IMR-90 (cell line): ENCODE results near the gene PPIL4. TPM values are rescaled to one million over a fixed set of nuclear protein-coding genes. Genes with fewer than 3 reads are reported as not detected.
A peak's percentile ranks its signal among the peaks of the same experiment; 100 is the strongest.

ENCODE experiments used
- ATAC-seq: fragments of 200-7000 bp; cut with Tn5 transposase; 2 replicates; pipeline ENCODE4 v1.9.1; 2020; ENCODE audit warnings: low read depth, mild to moderate bottlenecking, moderate library complexity
- BruUV-seq: library from RNA; stranded (reverse); fragments of 400-500 nt; replicated peaks from 2 replicates; lab custom pipeline; 2021; lab: Mats Ljungman, UMichigan
- CTCF ChIA-PET: fragments of 300-600 bp; formaldehyde crosslinking; extraction: SDS; loops from one replicate; lab custom pipeline; 2021; ENCODE audit warnings: antibody characterized with exemption; lab: Yijun Ruan, JAX
- POLR2A ChIA-PET: fragments of 300-600 bp; sonication (Branson Sonifier 250); formaldehyde crosslinking; loops from one replicate; lab custom pipeline; 2022; ENCODE audit warnings: antibody characterized with exemption; ENCODE audit not compliant: unreplicated experiment; lab: Charles Lee
- DNase-seq: peaks from one replicate; pipeline ENCODE4 v3.0.0; 2013
- H2AFZ ChIP-seq: replicated peaks from 2 replicates; pipeline ENCODE3; 2013; ENCODE audit warnings: low read length, mild to moderate bottlenecking; ENCODE audit not compliant: poor library complexity
- H2AK5ac ChIP-seq: 2 replicates; pipeline ENCODE4 v1.6.1; 2013; ENCODE audit warnings: low read depth, low read length, inconsistent platforms
- H2AK9ac ChIP-seq: replicated peaks from 2 replicates; pipeline ENCODE3; 2013; ENCODE audit warnings: mild to moderate bottlenecking, low read depth, low read length, moderate library complexity; ENCODE audit not compliant: poor library complexity
- H2BK120ac ChIP-seq: 2 replicates; pipeline ENCODE4 v1.6.1; 2013; ENCODE audit warnings: low read depth, low read length, inconsistent platforms
- H2BK15ac ChIP-seq: 3 replicates; pipeline ENCODE4 v1.6.1; 2013; ENCODE audit warnings: low read depth, low read length, inconsistent platforms
- H2BK20ac ChIP-seq: 2 replicates; pipeline ENCODE4 v1.6.1; 2013; ENCODE audit warnings: low read depth, mild to moderate bottlenecking, inconsistent platforms, low read length, moderate library complexity
- H2BK5ac ChIP-seq: 2 replicates; pipeline ENCODE4 v1.6.1; 2013; ENCODE audit warnings: mild to moderate bottlenecking, low read depth, low read length, inconsistent platforms; ENCODE audit not compliant: poor library complexity, severe bottlenecking
- H3K14ac ChIP-seq: replicated peaks from 2 replicates; pipeline ENCODE4 v1.6.1; 2013; ENCODE audit warnings: low read depth, low read length, inconsistent platforms
- H3K18ac ChIP-seq: 2 replicates; pipeline ENCODE4 v1.6.1; 2013; ENCODE audit warnings: low read depth, low read length, control low read depth
- H3K23ac ChIP-seq: 2 replicates; pipeline ENCODE4 v1.6.1; 2013; ENCODE audit warnings: low read depth, low read length, inconsistent platforms
- H3K27ac ChIP-seq: 2 replicates; pipeline ENCODE4 v1.5.1; 2013; ENCODE audit warnings: mild to moderate bottlenecking, control low read depth, low read length; ENCODE audit not compliant: insufficient read depth
- H3K27me3 ChIP-seq: 2 replicates; pipeline ENCODE4 v1.6.1; 2013; ENCODE audit warnings: low read length; ENCODE audit not compliant: control insufficient read depth, insufficient read depth
- H3K36me3 ChIP-seq: 2 replicates; pipeline ENCODE4 v1.6.1; 2013; ENCODE audit warnings: low read length, mixed read lengths; ENCODE audit not compliant: control insufficient read depth, insufficient read depth
- H3K4ac ChIP-seq: 2 replicates; pipeline ENCODE4 v1.6.1; 2013; ENCODE audit warnings: low read depth, low read length, inconsistent platforms
- H3K4me1 ChIP-seq: 2 replicates; pipeline ENCODE4 v1.6.1; 2013; ENCODE audit warnings: low read length, mixed read lengths; ENCODE audit not compliant: control insufficient read depth, insufficient read depth
- H3K4me2 ChIP-seq: 2 replicates; pipeline ENCODE4 v1.6.1; 2013; ENCODE audit warnings: low read depth, mild to moderate bottlenecking, control low read depth, low read length, moderate library complexity
- H3K4me3 ChIP-seq: 2 replicates; pipeline ENCODE4 v1.5.1; 2013; ENCODE audit warnings: low read depth, mild to moderate bottlenecking, control low read depth, low read length, moderate library complexity; ENCODE audit not compliant: insufficient read depth
- H3K56ac ChIP-seq: 2 replicates; pipeline ENCODE4 v1.6.1; 2013; ENCODE audit warnings: low read length, inconsistent platforms; ENCODE audit not compliant: insufficient read depth; ENCODE audit errors: extremely low read depth
- H3K79me1 ChIP-seq, 2 experiments: 2 replicates each; pipeline ENCODE4 v1.6.1; 2013; ENCODE audit warnings: low read length in 2 of 2, inconsistent platforms in 1 of 2, low read depth in 1 of 2
- H3K9ac ChIP-seq: 2 replicates; pipeline ENCODE4 v1.6.1; 2013; ENCODE audit warnings: low read depth, low read length, control low read depth
- H3K9me1 ChIP-seq: 2 replicates; pipeline ENCODE4 v1.6.1; 2013; ENCODE audit warnings: low read length, inconsistent platforms; ENCODE audit not compliant: insufficient read depth
- H3K9me3 ChIP-seq: 2 replicates; pipeline ENCODE4 v1.6.1; 2013; ENCODE audit warnings: low read length; ENCODE audit not compliant: control insufficient read depth, insufficient read depth
- H4K20me1 ChIP-seq: 2 replicates; pipeline ENCODE4 v1.6.1; 2013; ENCODE audit warnings: low read length, inconsistent platforms; ENCODE audit not compliant: insufficient read depth
- H4K5ac ChIP-seq: 2 replicates; pipeline ENCODE4 v1.6.1; 2013; ENCODE audit warnings: mild to moderate bottlenecking, low read depth, low read length, control low read depth
- H4K8ac ChIP-seq, 2 experiments: 2 replicates each; pipeline ENCODE4 v1.6.1; 2013; ENCODE audit warnings: low read depth in 2 of 2, low read length in 2 of 2, control low read depth in 1 of 2, inconsistent platforms in 1 of 2
- H4K91ac ChIP-seq: 2 replicates; pipeline ENCODE4 v1.6.1; 2013; ENCODE audit warnings: low read depth, low read length, inconsistent platforms; ENCODE audit not compliant: insufficient read depth
- BHLHE40 ChIP-seq: fragments of 150-350 bp; IDR thresholded peaks from 2 replicates; pipeline ENCODE4 v1.6.1; 2016; ENCODE audit warnings: mild to moderate bottlenecking, low read depth, low read length
- FOS ChIP-seq: fragments of 150-350 bp; IDR thresholded peaks from 2 replicates; pipeline ENCODE4 v1.6.1; 2016; ENCODE audit warnings: low read depth, low read length
- RFX5 ChIP-seq: IDR thresholded peaks from 2 replicates; pipeline ENCODE4 v1.8.0; 2012; ENCODE audit warnings: low read depth, mild to moderate bottlenecking, low read length, moderate library complexity
- WGBS, 2 experiments: methylation state at CpG; one replicate each; pipeline versions ENCODE4 v1.1.5 to v1.1.7; 2013; ENCODE audit warnings: missing lambda C conversion rate in 2 of 2; ENCODE audit not compliant: insufficient read length in 1 of 2; ENCODE audit errors: extremely low coverage in 2 of 2; 5-methylcytosine and 5-hydroxymethylcytosine counted together
- dilution Hi-C: fragments of 300-500 bp; cut with HindIII; formaldehyde crosslinking; loops from one replicate; pipeline ENCODE4 v1.14.3; 2018; ENCODE audit warnings: low sequenced_read_pairs; ENCODE audit not compliant: unreplicated experiment
- in situ Hi-C: fragments of 300-500 bp; cut with MboI; formaldehyde crosslinking; loops from 3 replicates; pipeline ENCODE4 v1.14.3; 2019; ENCODE audit warnings: low sequenced_read_pairs, inconsistent platforms, mixed read lengths
- intact Hi-C: fragments of 100-400 bp; cut with micrococcal nuclease; formaldehyde crosslinking; loops from 2 replicates; pipeline ENCODE4 v1.10.0; 2022
- polyA plus RNA-seq, 3 experiments: library from polyadenylated mRNA; depleted of rRNA; stranded (reverse); fragments of >200 nt; gene quantifications; 2 replicates each; pipeline ENCODE4 v1.2.3, GENCODE V29; 2012; ENCODE audit warnings: low replicate concordance in 1 of 3
- total RNA-seq: library from RNA; depleted of rRNA; stranded (reverse); fragments of >200 nt; gene quantifications from 2 replicates; pipeline ENCODE4 v1.2.3, GENCODE V29; 2012
- TF ChIP-seq, protein P1 (sequence below): fragments of 150-350 bp; IDR thresholded peaks from 2 replicates; pipeline ENCODE4 v1.6.1; 2017; ENCODE audit warnings: mild to moderate bottlenecking, antibody characterized with exemption, low read length, low read depth

PPIL4 gene
- total and polyA plus RNA-seq, 2 of the 4 experiments (the other 2 are of a cell fraction) = 10.6 to 13.3 TPM

DNA sequence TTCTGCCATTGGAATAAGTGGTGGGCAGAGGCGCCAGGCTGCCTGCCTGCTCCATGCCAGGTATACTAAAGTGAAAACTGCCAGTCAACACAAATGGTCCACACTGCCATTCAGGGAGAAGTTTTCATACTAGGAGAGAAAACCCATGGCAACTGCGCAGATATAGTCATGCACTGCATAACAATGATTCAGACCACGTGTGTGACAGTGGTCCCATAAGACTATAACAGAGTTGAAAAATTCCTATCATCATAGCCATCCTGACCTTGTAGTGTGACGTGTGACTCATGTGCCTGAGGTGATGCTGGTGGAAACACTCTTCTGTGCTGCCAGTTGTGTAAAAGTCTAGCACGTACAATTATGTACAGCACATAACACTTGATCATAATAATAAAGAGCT lies 86.1 kb downstream of the PPIL4 start:
- Histone ChIP-seq H2BK5ac (no peak overlapping the region), H3K9ac (no peak overlapping the region), H3K27ac (no peak overlapping the region), H2AK5ac (no peak overlapping the region), H2BK20ac (no peak overlapping the region), H4K5ac (no peak overlapping the region), H4K8ac (no peak overlapping the region), H3K4ac (no peak overlapping the region), H3K4me3 (no peak overlapping the region), H2BK15ac (no peak overlapping the region), H3K9me1 (0 out of 2 replicates have a peak, but pooled peaks cover 4% of the 10 kb centered on the region), H3K36me3 (no peaks in the 10 kb centered on the region), H3K23ac (no peak overlapping the region), H3K79me1 (no peaks in the 10 kb centered on the region), H3K27me3 (no peaks in the 10 kb centered on the region), H2AK9ac (no peak overlapping the region), H4K91ac (no peak overlapping the region), H3K14ac (no peak overlapping the region), H3K9me3 (no peaks in the 10 kb centered on the region), H3K56ac (no peak overlapping the region), H3K4me2 (no peak overlapping the region), H3K18ac (no peak overlapping the region), H2AFZ (no peak overlapping the region), H3K4me1 (peaks cover 13% of the 10 kb centered on the region), H2BK120ac (no peak overlapping the region), H4K20me1 (no peaks in the 10 kb centered on the region)
- BruUV-seq = no TSS peak
- intact Hi-C loops (no loop called here), dilution Hi-C loops (no loop called here), in situ Hi-C loops (no loop called here)
- DNase-seq = peak; percentile 73
- peak; percentile 28; the same call in 1 of the 2 replicates for ATAC-seq
- no CpG with 5 or more reads among the region's 5 CpGs for WGBS, 2 experiments
- ChIA-PET POLR2A (no interaction called here), CTCF (no interaction called here)
- no peak for TF ChIP-seq RFX5
- TF ChIP-seq, protein P1, sequence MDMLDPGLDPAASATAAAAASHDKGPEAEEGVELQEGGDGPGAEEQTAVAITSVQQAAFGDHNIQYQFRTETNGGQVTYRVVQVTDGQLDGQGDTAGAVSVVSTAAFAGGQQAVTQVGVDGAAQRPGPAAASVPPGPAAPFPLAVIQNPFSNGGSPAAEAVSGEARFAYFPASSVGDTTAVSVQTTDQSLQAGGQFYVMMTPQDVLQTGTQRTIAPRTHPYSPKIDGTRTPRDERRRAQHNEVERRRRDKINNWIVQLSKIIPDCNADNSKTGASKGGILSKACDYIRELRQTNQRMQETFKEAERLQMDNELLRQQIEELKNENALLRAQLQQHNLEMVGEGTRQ = peak; percentile 59; the same call in 1 of the 2 replicates
- peak; percentile 59 for TF ChIP-seq FOS
- TF ChIP-seq BHLHE40 = peak; percentile 57; the same call in 1 of the 2 replicates
